NCI-H345 treated with DMSO at 0.1 percent for 48 hours (cell line): ENCODE data around the gene MAML2.

Experiments
- DNase-seq: peaks from one replicate; lab custom pipeline; 2025; ENCODE audit not compliant: unreplicated experiment; lab: John Stamatoyannopoulos, UW

Gene MAML2

DNA sequence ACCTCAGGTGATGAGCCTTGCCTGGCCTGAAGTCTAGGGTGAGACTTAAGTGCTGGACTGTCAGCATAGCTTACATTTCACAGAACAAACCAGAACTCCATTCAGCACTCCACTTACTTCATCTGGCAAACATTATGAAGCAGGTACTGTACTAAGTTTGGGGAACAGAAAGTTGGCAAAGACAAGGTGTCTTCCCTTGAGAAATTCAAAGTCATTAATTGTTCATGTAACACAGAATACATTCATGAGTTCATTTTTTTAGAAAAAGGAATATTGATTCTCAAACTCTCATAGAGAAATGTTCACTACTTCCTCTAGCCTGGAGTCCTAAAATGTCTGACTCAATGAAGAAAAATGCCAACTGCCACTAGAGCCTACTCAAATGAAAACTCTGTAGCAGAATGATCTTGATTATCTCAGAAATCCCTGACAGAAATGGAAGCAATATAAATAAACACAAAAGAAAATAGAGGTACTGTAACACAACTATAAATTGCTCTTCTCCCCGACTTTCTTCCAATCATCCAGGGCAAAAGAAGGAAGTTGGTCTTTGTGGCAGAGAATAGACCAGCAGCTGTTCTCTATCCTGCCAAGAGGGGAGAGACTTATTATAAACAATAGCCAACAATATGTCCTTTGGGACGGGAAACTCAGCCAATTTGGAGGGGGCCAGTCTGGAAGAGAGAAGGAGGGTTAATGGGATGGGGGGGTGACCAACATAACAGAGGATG lies 289.9 kb downstream of the MAML2 start:
- no peak for DNase-seq

DNA sequence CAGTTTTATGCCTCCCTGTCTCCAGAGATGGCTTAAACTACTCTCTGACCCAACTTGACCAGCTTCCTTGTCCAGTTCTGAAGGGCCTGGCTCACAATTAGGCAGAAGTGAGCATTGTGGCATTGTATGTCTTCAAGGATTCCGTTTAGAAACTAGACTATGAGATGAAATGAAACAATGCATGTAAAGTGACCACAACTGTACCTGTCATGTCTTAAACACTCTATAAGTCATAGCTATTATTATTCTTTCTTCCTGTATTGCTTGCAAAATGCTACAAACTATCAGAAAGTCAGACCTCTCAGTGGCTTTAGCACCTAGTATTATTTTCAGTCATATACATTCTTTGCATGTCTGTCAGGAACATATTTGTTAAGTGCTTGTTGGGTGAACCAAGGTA lies 291.2 kb downstream of the MAML2 start:
- DNase-seq, result no peak

DNA sequence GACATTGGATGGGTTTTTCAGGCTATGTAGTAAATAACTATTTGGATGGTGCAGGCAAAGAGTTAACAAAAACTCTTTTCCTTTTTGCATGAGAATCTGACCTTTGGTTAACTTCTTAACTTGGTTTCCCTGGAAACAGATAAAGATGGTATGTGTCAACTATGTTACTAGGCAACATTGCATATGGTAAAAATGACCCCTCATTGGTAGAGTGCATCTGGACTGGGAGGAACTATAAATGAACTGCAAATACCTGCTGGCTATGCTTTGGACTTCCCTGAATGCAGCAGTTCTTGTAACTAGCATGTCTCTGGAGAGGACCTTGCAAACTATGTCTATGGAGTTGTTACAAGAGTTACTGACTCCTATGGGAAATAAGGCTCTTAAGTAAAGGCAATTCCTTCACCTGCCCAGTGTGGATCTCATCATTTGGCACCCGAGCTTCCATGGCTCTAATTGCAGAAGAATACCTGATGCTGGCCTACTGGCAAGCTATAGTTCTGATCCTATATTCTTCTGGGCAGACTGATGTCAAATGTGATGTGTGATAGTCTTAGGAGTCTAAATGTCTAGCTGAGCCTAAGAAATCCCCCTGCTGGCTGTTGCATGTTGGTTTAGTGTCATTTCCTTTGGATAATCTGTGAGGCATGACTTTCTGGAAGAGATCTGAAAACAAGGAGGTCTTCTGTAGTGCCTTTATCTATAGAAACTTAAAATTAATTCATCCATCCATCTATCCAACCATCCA lies 292.4 kb downstream of the MAML2 start:
- DNase-seq, result no peak

DNA sequence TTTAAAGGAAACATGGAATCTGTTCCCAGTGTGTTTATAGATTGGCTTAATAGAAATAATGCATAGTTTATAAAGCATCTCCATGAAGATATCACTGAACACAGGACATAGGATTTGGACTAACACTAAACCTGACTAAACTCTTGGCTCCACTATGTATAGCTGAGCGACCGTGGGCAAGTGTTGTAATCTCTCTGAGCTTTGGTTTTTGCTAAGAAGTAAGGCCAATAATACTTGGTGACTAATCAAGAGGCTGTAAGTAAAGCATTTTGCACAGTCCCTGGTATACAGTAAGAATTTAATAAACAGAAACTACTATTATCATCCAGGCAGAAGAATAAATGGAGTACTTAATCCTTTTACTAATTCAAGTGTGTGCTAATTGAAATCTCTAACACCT lies 293.6 kb downstream of the MAML2 start:
- no peak for DNase-seq

DNA sequence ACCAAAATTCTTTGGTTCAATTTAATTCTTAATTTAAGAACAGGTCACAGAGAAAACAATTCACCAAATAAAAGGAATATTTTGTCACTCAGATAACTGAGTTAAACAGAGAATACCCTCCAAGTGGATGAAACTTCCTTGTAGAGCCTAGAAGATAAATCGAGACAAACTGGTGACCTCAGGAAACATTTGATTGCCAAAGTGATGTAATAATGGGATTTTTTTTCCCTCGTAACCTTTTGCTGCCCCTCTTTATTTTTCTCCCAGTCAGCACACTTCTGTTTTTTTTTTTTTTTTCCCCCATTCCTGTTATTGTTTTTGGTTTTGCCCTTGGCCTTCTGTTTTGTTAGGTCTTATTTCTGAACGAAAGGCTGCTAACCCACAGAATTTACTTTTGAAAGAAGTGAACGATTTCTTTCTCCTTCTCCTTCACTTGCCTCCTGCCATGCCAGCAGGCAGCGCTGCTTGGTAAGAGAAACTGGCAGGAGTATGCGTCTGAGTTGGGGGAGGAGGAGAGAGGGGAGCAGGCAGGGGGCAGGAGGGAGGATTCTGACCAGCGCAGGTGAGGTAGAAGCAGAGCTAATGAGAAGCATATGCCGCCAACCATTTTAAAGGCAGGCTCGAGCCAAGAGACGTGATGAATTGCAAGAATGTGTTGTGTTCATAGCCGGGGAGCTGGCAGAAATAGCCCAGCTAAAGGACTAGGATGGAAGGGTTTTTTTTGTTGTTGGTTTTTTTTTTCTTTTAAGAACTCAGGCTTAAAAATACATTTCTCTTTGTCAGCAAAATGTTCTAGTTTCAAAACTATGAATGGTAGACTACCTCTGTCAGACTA lies 297.2 kb downstream of the MAML2 start:
- no peak for DNase-seq

DNA sequence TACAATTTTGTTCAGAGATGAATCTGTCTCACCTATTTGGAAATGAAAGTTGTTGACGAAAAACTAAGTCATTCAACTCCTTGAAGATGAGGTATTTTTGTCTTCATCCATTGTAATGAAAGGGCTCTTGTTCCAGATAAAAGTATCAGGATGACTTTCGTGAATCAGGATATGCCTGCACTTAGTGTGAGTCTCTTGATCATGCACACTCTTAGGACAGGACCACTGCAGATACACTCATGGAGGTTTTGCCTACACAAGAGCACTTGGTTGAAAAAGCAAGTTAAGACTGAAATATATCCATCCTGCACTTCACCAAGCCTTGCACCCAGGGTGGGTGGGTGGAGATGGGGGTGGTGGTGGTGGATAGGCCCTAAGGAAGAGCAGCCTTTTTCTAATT lies 298.2 kb downstream of the MAML2 start:
- no peak for DNase-seq

DNA sequence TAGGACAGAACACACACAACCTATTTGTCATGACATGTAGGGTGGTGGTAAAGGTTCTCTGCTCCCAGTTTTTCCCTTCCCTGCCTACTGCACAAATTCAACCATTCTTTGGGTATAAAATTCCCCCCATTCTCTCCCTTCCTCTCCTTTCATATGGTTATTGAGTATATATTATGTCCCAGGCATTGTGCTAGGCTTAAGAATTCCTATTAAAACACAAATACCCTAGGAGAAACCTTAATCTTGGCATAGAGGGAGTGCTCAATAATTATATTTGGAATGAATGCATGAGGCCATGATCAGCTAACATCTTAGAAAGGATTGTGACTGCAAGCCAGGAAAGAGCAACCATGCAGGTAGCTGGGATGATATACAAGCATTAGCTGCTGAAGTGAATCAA lies 298.7 kb downstream of the MAML2 start:
- no peak for DNase-seq

DNA sequence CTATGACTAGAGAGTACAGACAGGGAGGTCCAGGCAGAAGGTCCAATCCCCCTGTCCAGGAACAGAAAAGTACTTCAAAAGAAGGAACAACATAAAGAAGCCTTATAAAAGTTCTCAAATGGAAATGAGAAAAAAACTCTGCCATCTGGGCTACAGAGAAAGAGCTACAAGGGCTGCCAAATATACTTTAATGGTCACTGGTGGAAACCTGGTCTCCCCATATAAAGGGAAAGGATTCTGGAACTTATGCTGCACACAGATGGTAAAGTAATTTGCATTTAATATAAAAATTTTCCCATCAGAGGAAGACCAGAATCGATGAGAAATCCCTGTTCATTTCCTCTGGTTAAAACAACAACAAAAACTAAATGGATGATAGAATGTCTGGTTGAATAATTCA lies 299.7 kb downstream of the MAML2 start:
- DNase-seq, result no peak

DNA sequence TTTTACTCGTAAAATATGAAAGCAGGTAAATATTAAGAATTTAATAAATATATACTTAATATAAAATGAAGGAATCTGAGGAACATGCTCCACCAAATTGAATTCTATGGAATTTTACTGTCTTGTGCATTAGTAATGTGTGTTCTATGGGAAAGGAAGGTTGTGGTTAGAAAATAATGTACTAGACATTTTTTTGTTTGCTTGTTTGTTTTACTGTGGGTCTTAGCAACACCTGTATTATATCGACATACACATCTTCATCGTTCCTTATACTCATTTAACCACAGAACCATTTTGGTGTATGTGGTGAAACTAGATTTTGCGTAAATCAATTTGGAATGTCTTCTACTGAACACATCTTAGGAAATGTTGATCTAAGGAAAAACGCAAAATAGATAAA lies 304.9 kb downstream of the MAML2 start:
- DNase-seq, result no peak

DNA sequence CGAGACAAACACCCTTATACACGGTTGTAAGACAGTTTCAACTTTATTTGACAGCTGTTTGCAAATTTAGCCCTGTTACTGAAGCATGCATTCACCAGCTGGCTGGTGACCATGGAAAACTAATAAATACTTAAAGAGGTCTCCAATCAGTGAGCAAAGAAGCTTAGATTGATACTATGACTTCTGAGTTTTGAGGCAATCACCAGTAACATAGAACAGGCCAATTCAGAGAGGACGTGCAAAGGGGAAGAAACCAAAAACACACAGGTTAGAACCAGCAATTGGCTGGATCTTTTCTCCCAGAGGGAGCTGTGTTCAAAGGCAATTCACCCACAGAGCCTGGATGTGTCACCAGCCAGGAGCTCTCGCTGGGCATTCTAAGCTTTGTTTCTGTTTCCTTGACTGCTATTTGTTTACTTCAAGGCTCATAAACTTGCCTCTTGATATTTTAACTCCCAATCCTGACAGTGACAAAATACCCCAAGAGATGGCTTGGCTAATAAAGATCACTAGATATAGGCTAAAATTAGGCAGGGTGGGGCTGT lies 305.5 kb downstream of the MAML2 start:
- no peak for DNase-seq

DNA sequence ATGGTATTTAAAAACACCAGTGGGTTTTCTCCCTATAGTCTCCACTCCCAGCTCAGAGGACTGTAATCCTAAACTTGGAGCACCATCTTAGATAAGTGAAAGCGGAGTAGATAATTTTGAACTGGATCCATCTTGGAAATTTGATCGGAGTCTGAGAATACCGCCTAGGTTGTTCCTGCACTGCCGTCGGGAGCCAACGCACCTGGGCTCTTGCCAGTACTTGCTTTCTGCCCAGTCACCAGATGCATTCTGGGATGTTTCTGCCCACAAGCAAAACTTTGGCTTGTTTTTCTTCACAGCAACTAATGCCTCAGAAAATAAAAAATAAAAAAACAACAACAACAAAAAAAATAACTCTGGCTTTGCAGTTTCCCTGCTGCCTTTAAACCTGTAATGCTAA lies 306.1 kb downstream of the MAML2 start:
- no peak for DNase-seq

DNA sequence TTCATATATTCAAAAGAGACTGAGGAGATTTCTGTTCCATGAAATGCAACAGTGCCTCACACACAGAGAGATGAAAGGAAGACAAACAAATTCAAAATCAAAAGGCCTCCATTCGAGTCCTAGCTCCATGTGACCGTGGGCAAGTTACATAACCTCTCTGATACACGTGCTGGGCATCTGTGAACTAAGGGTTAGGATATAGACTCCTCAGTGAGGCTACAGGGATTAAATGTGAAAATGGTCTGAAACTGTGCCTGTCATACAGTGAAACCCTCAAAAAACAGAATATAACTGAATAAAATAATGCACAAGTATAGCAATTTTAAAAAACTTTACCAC lies 307.3 kb downstream of the MAML2 start:
- no peak for DNase-seq

DNA sequence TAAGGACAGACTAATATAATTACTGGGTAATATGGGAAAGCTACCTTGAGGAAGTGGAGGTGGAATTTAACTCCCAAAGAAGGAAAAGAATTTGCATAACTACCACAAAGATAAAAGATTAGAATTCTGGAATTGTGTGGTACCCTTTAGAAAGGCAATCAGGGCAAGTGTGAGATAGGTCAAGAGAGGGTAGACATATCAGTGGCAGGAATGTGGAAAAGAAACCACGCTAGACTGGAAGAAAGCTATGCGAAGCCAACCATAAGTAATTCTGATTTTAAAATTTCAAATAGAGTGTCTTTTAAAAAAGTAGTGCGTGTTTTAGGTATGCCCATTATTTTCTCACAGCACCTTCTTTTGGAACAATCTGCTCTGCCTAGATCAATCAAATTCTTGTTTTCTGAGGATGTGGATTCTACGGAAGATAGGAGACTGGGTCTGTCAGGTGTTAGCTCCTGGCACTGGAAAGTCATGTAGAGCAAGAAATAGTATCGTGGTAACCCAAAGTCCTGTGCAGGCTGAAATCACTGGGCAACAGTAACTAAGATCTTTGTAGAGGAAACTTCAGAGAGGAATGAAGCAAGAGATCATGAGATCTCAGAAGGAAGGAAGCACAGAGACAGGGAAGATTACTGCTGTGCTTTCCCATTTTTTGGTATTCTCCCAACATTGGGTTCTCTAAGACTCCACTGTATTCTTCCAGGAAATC lies 307.8 kb downstream of the MAML2 start:
- no peak for DNase-seq

DNA sequence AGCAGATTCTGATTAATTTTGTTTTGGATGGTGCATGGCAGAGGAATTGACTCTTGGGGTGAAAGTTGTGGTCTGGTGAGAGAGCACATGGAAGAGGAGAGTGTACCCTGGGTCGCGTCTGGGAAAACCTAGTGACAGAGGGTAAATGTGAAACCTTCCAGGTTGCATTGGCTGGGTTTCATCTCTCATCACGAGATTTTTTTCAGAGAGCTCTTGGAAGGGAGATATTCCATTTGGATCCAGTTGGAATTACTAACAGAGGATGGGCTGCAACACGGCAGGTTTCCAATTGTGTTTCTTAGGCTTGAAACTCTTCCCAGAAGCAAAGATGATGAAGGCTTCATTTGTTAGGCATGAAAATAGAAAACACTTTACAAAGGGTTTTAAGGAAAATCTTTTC lies 309.4 kb downstream of the MAML2 start:
- no peak for DNase-seq

DNA sequence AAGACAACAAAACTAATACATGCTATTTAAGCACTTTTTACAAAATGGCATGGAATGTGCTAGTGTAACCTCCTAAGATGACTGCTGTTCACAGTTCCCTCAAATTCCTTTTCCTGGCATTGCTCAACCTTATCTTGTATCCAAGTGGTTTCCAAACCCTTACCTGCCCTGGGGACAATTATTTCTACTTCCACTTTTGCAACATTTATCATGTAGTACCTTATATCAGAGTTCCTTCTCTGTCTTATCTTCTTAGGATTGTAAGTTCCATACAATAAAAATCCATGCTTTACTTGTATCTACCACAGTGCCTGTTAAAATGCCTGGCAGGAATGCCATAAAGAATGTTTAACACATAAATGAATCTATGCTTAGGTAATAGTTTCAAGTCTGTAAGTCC lies 309.9 kb downstream of the MAML2 start:
- no peak for DNase-seq

DNA sequence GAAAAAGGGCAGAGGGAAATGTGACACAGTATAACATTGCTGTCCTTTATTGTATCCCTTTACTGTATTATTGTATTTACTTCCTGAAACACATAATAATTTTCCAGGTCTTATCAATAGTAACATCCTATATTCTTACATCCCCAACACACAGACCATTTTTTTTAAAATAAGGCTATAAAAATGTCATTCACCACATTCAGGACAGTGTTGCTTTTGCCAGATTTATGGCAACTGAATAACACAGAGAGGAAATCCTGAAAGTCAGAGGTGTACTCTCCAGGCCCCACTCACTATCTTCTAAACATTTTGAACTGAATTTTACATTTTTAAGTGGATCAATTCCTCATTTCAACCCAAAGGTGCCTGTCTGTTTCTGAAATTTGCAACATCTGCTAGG lies 314.2 kb downstream of the MAML2 start:
- DNase-seq, result no peak

DNA sequence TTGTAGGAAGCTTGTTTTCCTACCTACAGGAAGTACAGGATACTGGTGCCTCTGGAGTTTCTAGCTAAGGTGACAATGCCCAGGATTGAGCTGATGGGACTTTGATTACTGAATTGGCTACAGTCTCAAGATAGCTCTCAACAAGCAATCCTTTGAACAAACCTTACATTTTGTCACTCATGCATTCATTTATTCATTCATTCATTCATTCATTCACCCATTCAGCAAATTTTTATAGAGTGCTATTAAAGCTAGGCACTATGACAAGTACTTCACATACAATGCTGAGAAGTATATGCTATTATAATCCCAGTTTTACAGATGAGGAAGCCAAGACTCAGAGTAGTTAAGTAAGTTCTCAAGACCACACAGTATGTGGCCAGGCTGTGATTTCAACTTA lies 316.0 kb downstream of the MAML2 start:
- no peak for DNase-seq

DNA sequence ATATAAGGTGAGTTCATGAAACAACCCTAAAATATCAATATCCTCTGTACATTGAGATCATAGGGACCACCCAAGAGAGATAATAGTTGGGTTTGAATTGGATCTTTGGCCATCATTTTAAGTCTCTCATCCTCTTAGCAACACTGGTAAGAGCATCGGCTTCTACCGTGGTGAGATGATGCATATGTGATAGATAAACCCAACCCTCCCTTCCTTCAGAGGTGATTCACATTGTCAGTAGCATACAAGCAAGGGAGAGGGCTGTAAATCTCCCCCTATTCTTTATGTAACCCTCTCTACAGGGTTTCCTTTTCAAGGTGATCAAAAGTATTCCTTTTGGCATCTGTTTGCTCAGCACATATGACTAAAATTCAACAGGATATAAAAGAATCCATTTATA lies 316.7 kb downstream of the MAML2 start:
- DNase-seq, result no peak

DNA sequence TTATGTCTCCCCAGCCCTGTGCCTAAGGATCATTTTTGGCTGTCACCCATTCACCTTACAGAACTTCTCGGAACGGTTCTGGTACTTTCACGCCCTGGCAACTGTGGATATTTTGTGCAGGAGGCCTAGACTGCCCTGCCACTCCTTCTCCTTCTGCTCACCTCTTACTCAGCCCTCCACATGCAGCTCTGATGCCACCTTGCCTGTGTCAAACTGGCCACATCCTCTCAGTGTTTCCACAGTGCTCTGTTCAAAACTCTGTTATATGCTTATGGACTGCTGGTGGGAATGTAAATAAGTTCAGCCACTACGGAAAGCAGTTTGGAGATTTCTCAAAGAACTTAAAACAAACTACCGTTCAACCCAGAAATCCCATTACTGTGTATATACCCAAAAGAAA lies 318.3 kb downstream of the MAML2 start:
- no peak for DNase-seq

DNA sequence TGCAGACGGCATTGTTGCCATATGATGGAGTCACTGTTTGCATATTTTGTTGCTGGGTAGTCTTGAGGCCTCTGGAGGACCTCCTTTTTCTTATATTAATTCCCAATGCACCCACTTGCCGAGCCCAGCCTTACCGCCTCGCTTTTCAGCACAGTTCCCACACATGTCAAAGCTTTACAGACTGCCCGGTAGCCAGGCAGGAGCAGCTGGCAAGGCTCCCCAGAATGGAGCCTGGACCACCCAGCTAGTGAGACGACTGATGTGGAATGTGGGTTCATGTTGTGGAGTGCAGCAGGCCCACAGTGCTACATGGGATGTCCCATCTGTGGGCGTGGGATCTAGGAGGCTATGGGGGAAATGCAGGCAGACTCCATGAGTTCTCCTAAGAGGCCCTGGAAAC lies 319.7 kb downstream of the MAML2 start:
- no peak for DNase-seq
